GM23338 (cell line): ENCODE data around the gene TTC27. TPM values are rescaled to one million over a fixed set of nuclear protein-coding genes. Genes with fewer than 3 reads are reported as not detected.

Experiments
- ATAC-seq: fragments of 200-7000 bp; cut with Tn5 transposase; 3 replicates; pipeline ENCODE4 v1.9.1; 2020
- DNase-seq: peaks from one replicate; pipeline ENCODE4 v3.0.0-alpha.2; 2015; ENCODE audit warnings: low spot score
- H2AFZ ChIP-seq: fragments of 200-600 bp; sonication (generic); 2 replicates; pipeline ENCODE4 v1.8.0; 2016; ENCODE audit warnings: antibody characterized with exemption, mild to moderate bottlenecking, moderate library complexity
- H3F3A ChIP-seq: fragments of 200-600 bp; sonication (generic); replicated peaks from 2 replicates; pipeline ENCODE4 v1.8.0; 2017; ENCODE audit warnings: antibody characterized with exemption, mixed run types, low read depth
- H3K27ac ChIP-seq: fragments of 200-600 bp; sonication (generic); 2 replicates; pipeline ENCODE4 v1.6.1; 2016; ENCODE audit warnings: low read depth
- H3K27me3 ChIP-seq: fragments of 200-600 bp; sonication (generic); 2 replicates; pipeline ENCODE4 v1.8.0; 2016; ENCODE audit warnings: mild to moderate bottlenecking, mixed run types, moderate library complexity; ENCODE audit not compliant: insufficient read depth
- H3K36me3 ChIP-seq: fragments of 200-600 bp; sonication (generic); 2 replicates; pipeline ENCODE4 v1.8.0; 2016; ENCODE audit warnings: mild to moderate bottlenecking; ENCODE audit not compliant: insufficient read depth
- H3K4me1 ChIP-seq: fragments of 200-600 bp; sonication (generic); 2 replicates; pipeline ENCODE4 v1.8.0; 2016; ENCODE audit warnings: mild to moderate bottlenecking, moderate library complexity; ENCODE audit not compliant: insufficient read depth
- H3K4me2 ChIP-seq: fragments of 200-600 bp; sonication (generic); 2 replicates; pipeline ENCODE4 v1.7.1; 2017; ENCODE audit warnings: mixed run types
- H3K4me3 ChIP-seq: fragments of 200-600 bp; sonication (generic); 2 replicates; pipeline ENCODE4 v1.6.1; 2016; ENCODE audit warnings: mixed run types
- H3K79me2 ChIP-seq: fragments of 200-600 bp; sonication (generic); replicated peaks from 2 replicates; pipeline ENCODE4 v1.8.0; 2017; ENCODE audit warnings: mild to moderate bottlenecking; ENCODE audit not compliant: insufficient read depth
- H3K9me2 ChIP-seq: fragments of 200-600 bp; sonication (generic); 2 replicates; pipeline ENCODE4 v1.8.0; 2017; ENCODE audit not compliant: insufficient read depth
- H4K20me1 ChIP-seq: fragments of 200-600 bp; sonication (generic); replicated peaks from 2 replicates; pipeline ENCODE4 v1.8.0; 2017; ENCODE audit warnings: mild to moderate bottlenecking; ENCODE audit not compliant: insufficient read depth
- H3K27ac Mint-ChIP-seq: 2 replicates; pipeline ENCODE4 v1.8.0; 2020; ENCODE audit warnings: inconsistent platforms, mild to moderate bottlenecking, moderate library complexity, mixed read lengths
- H3K27me3 Mint-ChIP-seq: 3 replicates; pipeline ENCODE4 v1.8.0; 2022; ENCODE audit warnings: low read depth, mild to moderate bottlenecking, moderate library complexity, mixed read lengths, inconsistent platforms; ENCODE audit not compliant: insufficient read depth, poor library complexity
- H3K36me3 Mint-ChIP-seq: 3 replicates; pipeline ENCODE4 v1.8.0; 2021; ENCODE audit warnings: low read depth, mild to moderate bottlenecking, inconsistent platforms, moderate library complexity, mixed read lengths
- H3K4me1 Mint-ChIP-seq: 3 replicates; pipeline ENCODE4 v1.8.0; 2020; ENCODE audit warnings: mild to moderate bottlenecking, inconsistent platforms, mixed read lengths
- H3K4me3 Mint-ChIP-seq: 3 replicates; pipeline ENCODE4 v1.8.0; 2021; ENCODE audit warnings: moderate library complexity, mild to moderate bottlenecking, inconsistent platforms, mixed read lengths
- H3K9me3 Mint-ChIP-seq: 3 replicates; pipeline ENCODE4 v1.8.0; 2020; ENCODE audit warnings: moderate library complexity, mild to moderate bottlenecking, inconsistent platforms, mixed read lengths
- CREB1 ChIP-seq: fragments of 250-450 bp; sonication (Bioruptor Pico); IDR thresholded peaks from 2 replicates; pipeline ENCODE4 v1.5.0; 2020; ENCODE audit warnings: low read depth, mild to moderate bottlenecking, moderate library complexity
- EZH2 ChIP-seq: fragments of 200-600 bp; sonication (generic); IDR thresholded peaks from one replicate; pipeline ENCODE4 v1.8.0; 2017; ENCODE audit warnings: antibody characterized with exemption, mild to moderate bottlenecking, low read depth; ENCODE audit not compliant: unreplicated experiment
- JUNB ChIP-seq: IDR thresholded peaks from one replicate; pipeline ENCODE4 v1.6.1; 2016; ENCODE audit warnings: antibody characterized with exemption; ENCODE audit not compliant: unreplicated experiment
- NANOG ChIP-seq: IDR thresholded peaks from 2 replicates; pipeline ENCODE4 v1.6.1; 2016; ENCODE audit warnings: antibody characterized with exemption, borderline replicate concordance
- ZNF114 ChIP-seq: fragments of 250-450 bp; sonication (Bioruptor Pico); IDR thresholded peaks from 2 replicates; pipeline ENCODE4 v1.5.0; 2020; ENCODE audit warnings: mild to moderate bottlenecking, moderate library complexity
- ZNF331 ChIP-seq: fragments of 250-450 bp; sonication (Bioruptor Pico); IDR thresholded peaks from 2 replicates; pipeline ENCODE4 v1.5.0; 2020; ENCODE audit warnings: low read depth, mild to moderate bottlenecking, moderate library complexity
- polyA plus RNA-seq: library from polyadenylated mRNA; unstranded; fragments of >200 nt; fragmentation: Nextera tagmentation; extraction: Ambion mirVana; gene quantifications from 2 replicates; pipeline ENCODE4 v1.2.1, GENCODE V29; 2016
- total RNA-seq: library from RNA; depleted of rRNA; stranded (reverse); fragments of >200 nt; shearing (Covaris generic); gene quantifications from 2 replicates; pipeline ENCODE4 v1.2.3, GENCODE V29; 2014
- TF ChIP-seq, protein P1 (sequence below): IDR thresholded peaks from one replicate; pipeline ENCODE4 v1.6.1; 2018; ENCODE audit warnings: antibody characterized with exemption; ENCODE audit not compliant: unreplicated experiment
- TF ChIP-seq, protein P2 (sequence below): fragments of 250-450 bp; sonication (Bioruptor Pico); IDR thresholded peaks from 2 replicates; pipeline ENCODE4 v1.5.0; 2020; ENCODE audit warnings: mild to moderate bottlenecking, moderate library complexity

TTC27 gene
- total and polyA plus RNA-seq, 2 experiments from 2014 or later: 11.8 to 41.3 TPM

DNA sequence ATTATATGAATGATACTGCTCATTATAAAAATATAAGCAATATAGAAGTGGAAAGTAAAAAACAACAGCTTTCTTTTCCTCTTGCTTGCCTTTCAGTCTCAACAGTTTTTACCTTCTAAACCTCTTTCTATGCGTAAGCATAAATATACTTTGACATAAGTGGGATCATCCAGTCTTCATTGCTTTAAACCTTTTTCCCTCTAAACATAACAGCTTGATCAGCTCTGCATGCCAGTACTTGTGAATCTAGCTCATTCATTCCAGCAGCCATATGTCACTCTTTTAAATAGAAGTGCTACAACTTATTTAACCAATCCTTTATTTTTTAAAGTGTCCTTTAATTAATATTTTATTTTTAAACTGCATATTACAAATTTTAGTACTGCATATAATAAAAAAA lies 88.1 kb downstream of the TTC27 start:
- peaks cover 19% of the 10 kb centered on the region; the same call in 2 of the 3 replicates for H3K36me3 Mint-ChIP-seq
- Histone ChIP-seq H3K4me2 (no peak overlapping the region), H3K4me3 (no peak overlapping the region), H4K20me1 (peaks cover 4% of the 10 kb centered on the region; the same call in 1 of the 2 replicates), H2AFZ (no peak overlapping the region), H3F3A (no peaks in the 10 kb centered on the region), H3K27ac (no peak overlapping the region), H3K9me2 (no peaks in the 10 kb centered on the region; the same call in 1 of the 2 replicates), H3K4me1 (no peaks in the 10 kb centered on the region), H3K36me3 (no peaks in the 10 kb centered on the region), H3K27me3 (no peaks in the 10 kb centered on the region), H3K79me2 (no peaks in the 10 kb centered on the region)
- H3K27me3 Mint-ChIP-seq: no peaks in the 10 kb centered on the region
- no peaks in the 10 kb centered on the region; the same call in 2 of the 3 replicates for H3K9me3 Mint-ChIP-seq
- ATAC-seq: no peak
- DNase-seq: no peak
- H3K4me1 Mint-ChIP-seq: no peaks in the 10 kb centered on the region
- TF ChIP-seq JUNB: no peak
- no peak for TF ChIP-seq ZNF114 (CRISPR knock-in tag)
- TF ChIP-seq EZH2: no peak
- no peak for TF ChIP-seq ZNF331
- TF ChIP-seq CREB1 (CRISPR knock-in tag): no peak
- TF ChIP-seq, protein P1, sequence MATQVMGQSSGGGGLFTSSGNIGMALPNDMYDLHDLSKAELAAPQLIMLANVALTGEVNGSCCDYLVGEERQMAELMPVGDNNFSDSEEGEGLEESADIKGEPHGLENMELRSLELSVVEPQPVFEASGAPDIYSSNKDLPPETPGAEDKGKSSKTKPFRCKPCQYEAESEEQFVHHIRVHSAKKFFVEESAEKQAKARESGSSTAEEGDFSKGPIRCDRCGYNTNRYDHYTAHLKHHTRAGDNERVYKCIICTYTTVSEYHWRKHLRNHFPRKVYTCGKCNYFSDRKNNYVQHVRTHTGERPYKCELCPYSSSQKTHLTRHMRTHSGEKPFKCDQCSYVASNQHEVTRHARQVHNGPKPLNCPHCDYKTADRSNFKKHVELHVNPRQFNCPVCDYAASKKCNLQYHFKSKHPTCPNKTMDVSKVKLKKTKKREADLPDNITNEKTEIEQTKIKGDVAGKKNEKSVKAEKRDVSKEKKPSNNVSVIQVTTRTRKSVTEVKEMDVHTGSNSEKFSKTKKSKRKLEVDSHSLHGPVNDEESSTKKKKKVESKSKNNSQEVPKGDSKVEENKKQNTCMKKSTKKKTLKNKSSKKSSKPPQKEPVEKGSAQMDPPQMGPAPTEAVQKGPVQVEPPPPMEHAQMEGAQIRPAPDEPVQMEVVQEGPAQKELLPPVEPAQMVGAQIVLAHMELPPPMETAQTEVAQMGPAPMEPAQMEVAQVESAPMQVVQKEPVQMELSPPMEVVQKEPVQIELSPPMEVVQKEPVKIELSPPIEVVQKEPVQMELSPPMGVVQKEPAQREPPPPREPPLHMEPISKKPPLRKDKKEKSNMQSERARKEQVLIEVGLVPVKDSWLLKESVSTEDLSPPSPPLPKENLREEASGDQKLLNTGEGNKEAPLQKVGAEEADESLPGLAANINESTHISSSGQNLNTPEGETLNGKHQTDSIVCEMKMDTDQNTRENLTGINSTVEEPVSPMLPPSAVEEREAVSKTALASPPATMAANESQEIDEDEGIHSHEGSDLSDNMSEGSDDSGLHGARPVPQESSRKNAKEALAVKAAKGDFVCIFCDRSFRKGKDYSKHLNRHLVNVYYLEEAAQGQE: no peak
- H3K4me3 Mint-ChIP-seq: no peak overlapping the region
- H3K27ac Mint-ChIP-seq: no peak overlapping the region

- no peaks in the 10 kb centered on the region for H3F3A ChIP-seq
- H3K27ac ChIP-seq: no peak overlapping the region
- no peak for ATAC-seq
- no peaks in the 10 kb centered on the region; the same call in 1 of the 2 replicates for H3K9me2 ChIP-seq
- no peaks in the 10 kb centered on the region; the same call in 2 of the 3 replicates for H3K9me3 Mint-ChIP-seq
- H3K36me3 ChIP-seq: no peaks in the 10 kb centered on the region
- H3K27ac Mint-ChIP-seq: no peak overlapping the region
- H3K27me3 Mint-ChIP-seq: no peaks in the 10 kb centered on the region
- no peak overlapping the region for H2AFZ ChIP-seq
- H3K4me3 ChIP-seq: no peak overlapping the region
- no peak overlapping the region for H3K4me3 Mint-ChIP-seq
- H3K27me3 ChIP-seq: no peaks in the 10 kb centered on the region
- no peak for DNase-seq
- no peak overlapping the region for H3K4me2 ChIP-seq
- H3K4me1 Mint-ChIP-seq: no peaks in the 10 kb centered on the region
- peaks cover 19% of the 10 kb centered on the region; the same call in 2 of the 3 replicates for H3K36me3 Mint-ChIP-seq
- no peaks in the 10 kb centered on the region for H3K79me2 ChIP-seq
- H3K4me1 ChIP-seq: no peaks in the 10 kb centered on the region
- peaks cover 4% of the 10 kb centered on the region; the same call in 1 of the 2 replicates for H4K20me1 ChIP-seq
- no peak for TF ChIP-seq CREB1 (CRISPR knock-in tag)
- no peak for TF ChIP-seq ZNF114 (CRISPR knock-in tag)
- TF ChIP-seq, protein P2, sequence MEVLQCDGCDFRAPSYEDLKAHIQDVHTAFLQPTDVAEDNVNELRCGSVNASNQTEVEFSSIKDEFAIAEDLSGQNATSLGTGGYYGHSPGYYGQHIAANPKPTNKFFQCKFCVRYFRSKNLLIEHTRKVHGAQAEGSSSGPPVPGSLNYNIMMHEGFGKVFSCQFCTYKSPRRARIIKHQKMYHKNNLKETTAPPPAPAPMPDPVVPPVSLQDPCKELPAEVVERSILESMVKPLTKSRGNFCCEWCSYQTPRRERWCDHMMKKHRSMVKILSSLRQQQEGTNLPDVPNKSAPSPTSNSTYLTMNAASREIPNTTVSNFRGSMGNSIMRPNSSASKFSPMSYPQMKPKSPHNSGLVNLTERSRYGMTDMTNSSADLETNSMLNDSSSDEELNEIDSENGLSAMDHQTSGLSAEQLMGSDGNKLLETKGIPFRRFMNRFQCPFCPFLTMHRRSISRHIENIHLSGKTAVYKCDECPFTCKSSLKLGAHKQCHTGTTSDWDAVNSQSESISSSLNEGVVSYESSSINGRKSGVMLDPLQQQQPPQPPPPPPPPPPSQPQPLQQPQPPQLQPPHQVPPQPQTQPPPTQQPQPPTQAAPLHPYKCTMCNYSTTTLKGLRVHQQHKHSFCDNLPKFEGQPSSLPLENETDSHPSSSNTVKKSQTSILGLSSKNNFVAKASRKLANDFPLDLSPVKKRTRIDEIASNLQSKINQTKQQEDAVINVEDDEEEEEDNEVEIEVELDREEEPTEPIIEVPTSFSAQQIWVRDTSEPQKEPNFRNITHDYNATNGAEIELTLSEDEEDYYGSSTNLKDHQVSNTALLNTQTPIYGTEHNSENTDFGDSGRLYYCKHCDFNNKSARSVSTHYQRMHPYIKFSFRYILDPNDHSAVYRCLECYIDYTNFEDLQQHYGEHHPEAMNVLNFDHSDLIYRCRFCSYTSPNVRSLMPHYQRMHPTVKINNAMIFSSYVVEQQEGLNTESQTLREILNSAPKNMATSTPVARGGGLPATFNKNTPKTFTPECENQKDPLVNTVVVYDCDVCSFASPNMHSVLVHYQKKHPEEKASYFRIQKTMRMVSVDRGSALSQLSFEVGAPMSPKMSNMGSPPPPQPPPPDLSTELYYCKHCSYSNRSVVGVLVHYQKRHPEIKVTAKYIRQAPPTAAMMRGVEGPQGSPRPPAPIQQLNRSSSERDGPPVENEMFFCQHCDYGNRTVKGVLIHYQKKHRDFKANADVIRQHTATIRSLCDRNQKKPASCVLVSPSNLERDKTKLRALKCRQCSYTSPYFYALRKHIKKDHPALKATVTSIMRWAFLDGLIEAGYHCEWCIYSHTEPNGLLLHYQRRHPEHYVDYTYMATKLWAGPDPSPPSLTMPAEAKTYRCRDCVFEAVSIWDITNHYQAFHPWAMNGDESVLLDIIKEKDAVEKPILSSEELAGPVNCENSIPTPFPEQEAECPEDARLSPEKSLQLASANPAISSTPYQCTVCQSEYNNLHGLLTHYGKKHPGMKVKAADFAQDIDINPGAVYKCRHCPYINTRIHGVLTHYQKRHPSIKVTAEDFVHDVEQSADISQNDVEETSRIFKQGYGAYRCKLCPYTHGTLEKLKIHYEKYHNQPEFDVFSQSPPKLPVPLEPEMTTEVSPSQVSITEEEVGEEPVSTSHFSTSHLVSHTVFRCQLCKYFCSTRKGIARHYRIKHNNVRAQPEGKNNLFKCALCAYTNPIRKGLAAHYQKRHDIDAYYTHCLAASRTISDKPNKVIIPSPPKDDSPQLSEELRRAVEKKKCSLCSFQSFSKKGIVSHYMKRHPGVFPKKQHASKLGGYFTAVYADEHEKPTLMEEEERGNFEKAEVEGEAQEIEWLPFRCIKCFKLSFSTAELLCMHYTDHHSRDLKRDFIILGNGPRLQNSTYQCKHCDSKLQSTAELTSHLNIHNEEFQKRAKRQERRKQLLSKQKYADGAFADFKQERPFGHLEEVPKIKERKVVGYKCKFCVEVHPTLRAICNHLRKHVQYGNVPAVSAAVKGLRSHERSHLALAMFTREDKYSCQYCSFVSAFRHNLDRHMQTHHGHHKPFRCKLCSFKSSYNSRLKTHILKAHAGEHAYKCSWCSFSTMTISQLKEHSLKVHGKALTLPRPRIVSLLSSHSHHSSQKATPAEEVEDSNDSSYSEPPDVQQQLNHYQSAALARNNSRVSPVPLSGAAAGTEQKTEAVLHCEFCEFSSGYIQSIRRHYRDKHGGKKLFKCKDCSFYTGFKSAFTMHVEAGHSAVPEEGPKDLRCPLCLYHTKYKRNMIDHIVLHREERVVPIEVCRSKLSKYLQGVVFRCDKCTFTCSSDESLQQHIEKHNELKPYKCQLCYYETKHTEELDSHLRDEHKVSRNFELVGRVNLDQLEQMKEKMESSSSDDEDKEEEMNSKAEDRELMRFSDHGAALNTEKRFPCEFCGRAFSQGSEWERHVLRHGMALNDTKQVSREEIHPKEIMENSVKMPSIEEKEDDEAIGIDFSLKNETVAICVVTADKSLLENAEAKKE (CRISPR knock-in tag): no peak
- TF ChIP-seq NANOG: no peak
- TF ChIP-seq, protein P1: no peak
These were observed 88.7 kb downstream of the TTC27 start for GRCh38 chr2:32716598-32716997.
